BJ (cell line): ENCODE results near the gene IL4R. TPM values are rescaled to one million over a fixed set of nuclear protein-coding genes. Genes with fewer than 3 reads are reported as not detected.

ENCODE experiments used
- CTCF ChIA-PET: fragments of 350-600 bp; formaldehyde crosslinking; extraction: SDS; loops from one replicate; lab custom pipeline; 2021; ENCODE audit warnings: antibody characterized with exemption, inconsistent platforms; lab: Yijun Ruan, JAX
- POLR2A ChIA-PET: fragments of 300-600 bp; sonication (Branson Sonifier 250); formaldehyde crosslinking; extraction: SDS; loops from one replicate; lab custom pipeline; 2021; ENCODE audit warnings: antibody characterized with exemption; lab: Charles Lee
- DNase-seq: peaks from one replicate; pipeline ENCODE4 v3.0.0-alpha.2; 2011; ENCODE audit warnings: low read depth
- H3K27me3 ChIP-seq: 2 replicates; pipeline ENCODE4 v1.6.0; 2011; ENCODE audit warnings: low read length; ENCODE audit not compliant: control insufficient read depth, insufficient read depth
- H3K36me3 ChIP-seq: 2 replicates; pipeline ENCODE4 v1.5.1; 2011; ENCODE audit warnings: low read length; ENCODE audit not compliant: control insufficient read depth, insufficient read depth
- H3K4me3 ChIP-seq: 2 replicates; pipeline ENCODE4 v1.5.1; 2011; ENCODE audit warnings: low read depth, mild to moderate bottlenecking, control low read depth, low read length
- CTCF ChIP-seq: IDR thresholded peaks from 2 replicates; pipeline ENCODE4 v1.5.1; 2011; ENCODE audit warnings: low read depth, mild to moderate bottlenecking, control low read depth, inconsistent platforms, low read length, moderate library complexity; ENCODE audit not compliant: insufficient read depth
- polyA plus RNA-seq: library from polyadenylated mRNA; depleted of rRNA; stranded (reverse); fragments of >200 nt; gene quantifications from 2 replicates; pipeline ENCODE4 v1.2.3, GENCODE V29; 2011

The IL4R gene
- polyA plus RNA-seq, 1 experiment = 25.4 TPM

- H3K4me3 ChIP-seq = no peak overlapping the region
- no peaks in the 10 kb centered on the region for H3K27me3 ChIP-seq
- H3K36me3 ChIP-seq = no peaks in the 10 kb centered on the region
- ChIA-PET CTCF (interaction anchor here (1.2 kb wide), 1 partner anchor 59 kb away, joined by 5 read pairs; no protein-coding TSS in a partner anchor), POLR2A (no interaction called here)
- no peak for DNase-seq
- TF ChIP-seq CTCF = no peak
Measured at GRCh38 chr16:27293343-27293742, 20.4 kb upstream of the IL4R start.

GRCh38 chr16:27298132-27298531 lies 15.6 kb upstream of the IL4R start:
- Histone ChIP-seq H3K36me3 (no peaks in the 10 kb centered on the region), H3K4me3 (no peak overlapping the region), H3K27me3 (no peaks in the 10 kb centered on the region)
- DNase-seq = no peak
- POLR2A ChIA-PET = no interaction called here
- TF ChIP-seq CTCF = no peak
- CTCF ChIA-PET = no interaction called here

GRCh38 chr16:27301236-27301861 lies 12.4 kb upstream of the IL4R start:
- POLR2A ChIA-PET = no interaction called here

GRCh38 chr16:27302126-27302525 lies 11.6 kb upstream of the IL4R start:
- POLR2A ChIA-PET = no interaction called here

More at GRCh38 chr16:27301236-27301861, 12.4 kb upstream of the IL4R start:
- Histone ChIP-seq H3K4me3 (no peak overlapping the region), H3K36me3 (no peaks in the 10 kb centered on the region), H3K27me3 (no peaks in the 10 kb centered on the region)
- no peak for TF ChIP-seq CTCF
- CTCF ChIA-PET = no interaction called here
- no peak for DNase-seq

More at GRCh38 chr16:27302126-27302525, 11.6 kb upstream of the IL4R start:
- no peak for DNase-seq
- CTCF ChIA-PET = interaction anchor here (0.8 kb wide), 1 partner anchor 24 kb away, joined by 3 read pairs; no protein-coding TSS in a partner anchor
- no peak overlapping the region for H3K4me3 ChIP-seq
- no peaks in the 10 kb centered on the region for H3K27me3 ChIP-seq
- no peak for TF ChIP-seq CTCF
- H3K36me3 ChIP-seq = no peaks in the 10 kb centered on the region
